ENCODE results near the gene MED27. TPM values are rescaled to one million over a fixed set of nuclear protein-coding genes. Genes with fewer than 3 reads are reported as not detected.

Gene MED27
- total RNA-seq, 4 donors from 2014 or later: 8.2 to 18.9 (median 11.8) TPM

- no peak for DNase-seq (ENCODE audit: low spot score in 2 of 2)
- WGBS, 2 donors: 86 to 92% methylated on average over 3 to 4 of the region's 4 CpGs
- no peak overlapping the region for H3K4me3 ChIP-seq
These were observed 207.0 kb downstream of the MED27 start for GRCh38 chr9:131872702-131873101.

GRCh38 chr9:131872006-131872405 lies 207.7 kb downstream of the MED27 start:
- H3K9me3 ChIP-seq: no peaks in the 10 kb centered on the region
- H3K4me3 ChIP-seq: no peak overlapping the region
- no peaks in the 10 kb centered on the region for H3K4me1 ChIP-seq
- H3K27me3 ChIP-seq: no peaks in the 10 kb centered on the region
- no peak for DNase-seq (ENCODE audit: low spot score in 2 of 2)
- TF ChIP-seq POLR2A (IDR thresholded peaks at IDR 0.05) (no peak), EP300 (IDR thresholded peaks at IDR 0.05) (no peak), CTCF (IDR thresholded peaks at IDR 0.05) (no peak)
- H3K36me3 ChIP-seq: peaks cover 0 to 32% (median 0%) of the 10 kb centered on the region in 3 donors
- WGBS, 2 donors: 86 to 91% methylated on average over 10 to 15 of the region's 15 CpGs
- no peak overlapping the region for H3K27ac ChIP-seq

More at GRCh38 chr9:131872702-131873101, 207.0 kb downstream of the MED27 start:
- H3K27me3 ChIP-seq: no peaks in the 10 kb centered on the region
- no peaks in the 10 kb centered on the region for H3K4me1 ChIP-seq
- TF ChIP-seq EP300 (IDR thresholded peaks at IDR 0.05) (no peak), CTCF (IDR thresholded peaks at IDR 0.05) (no peak), POLR2A (IDR thresholded peaks at IDR 0.05) (no peak)
- H3K9me3 ChIP-seq: no peaks in the 10 kb centered on the region
- H3K36me3 ChIP-seq: peaks cover 0 to 39% (median 0%) of the 10 kb centered on the region in 3 donors
- H3K27ac ChIP-seq: no peak overlapping the region

- TF ChIP-seq EP300 (IDR thresholded peaks at IDR 0.05): no peak
- no peak for TF ChIP-seq POLR2A (IDR thresholded peaks at IDR 0.05)
- no peak for TF ChIP-seq CTCF (IDR thresholded peaks at IDR 0.05)
- Histone ChIP-seq H3K36me3 (peaks cover 0 to 23% (median 0%) of the 10 kb centered on the region in 3 donors), H3K4me3 (no peak overlapping the region), H3K4me1 (no peaks in the 10 kb centered on the region), H3K27me3 (no peaks in the 10 kb centered on the region), H3K27ac (no peak overlapping the region), H3K9me3 (no peaks in the 10 kb centered on the region)
- WGBS, 2 donors: 86 to 93% methylated on average over 11 to 12 of the region's 12 CpGs
- DNase-seq (ENCODE audit: low spot score in 2 of 2): no peak
These were observed 209.5 kb downstream of the MED27 start for GRCh38 chr9:131870156-131870555.

- Histone ChIP-seq H3K36me3 (peaks cover 0 to 15% (median 0%) of the 10 kb centered on the region in 3 donors), H3K4me3 (no peak overlapping the region), H3K27me3 (no peaks in the 10 kb centered on the region), H3K4me1 (no peaks in the 10 kb centered on the region), H3K9me3 (no peaks in the 10 kb centered on the region), H3K27ac (no peak overlapping the region)
- 73 to 75% methylated on average over 8 of the region's 8 CpGs for WGBS, 2 donors
- TF ChIP-seq POLR2A (IDR thresholded peaks at IDR 0.05) (no peak), CTCF (IDR thresholded peaks at IDR 0.05) (no peak), EP300 (IDR thresholded peaks at IDR 0.05) (no peak)
- no peak for DNase-seq (ENCODE audit: low spot score in 2 of 2)
These were observed 210.3 kb downstream of the MED27 start for GRCh38 chr9:131869348-131869747.

GRCh38 chr9:131868766-131869165 lies 210.9 kb downstream of the MED27 start:
- no peak for DNase-seq (ENCODE audit: low spot score in 2 of 2)

More at GRCh38 chr9:131868766-131869165, 210.9 kb downstream of the MED27 start:
- peaks cover 0 to 9% (median 0%) of the 10 kb centered on the region in 3 donors for H3K36me3 ChIP-seq
- no peak overlapping the region for H3K27ac ChIP-seq
- H3K4me1 ChIP-seq: no peaks in the 10 kb centered on the region
- WGBS, 2 donors: 67 to 78% methylated on average over 10 of the region's 10 CpGs
- H3K4me3 ChIP-seq: no peak overlapping the region
- no peaks in the 10 kb centered on the region for H3K27me3 ChIP-seq
- TF ChIP-seq POLR2A (IDR thresholded peaks at IDR 0.05): no peak
- TF ChIP-seq EP300 (IDR thresholded peaks at IDR 0.05): no peak
- TF ChIP-seq CTCF (IDR thresholded peaks at IDR 0.05): no peak
- no peaks in the 10 kb centered on the region for H3K9me3 ChIP-seq
